ENCODE data around the gene OR2G3.
A peak's percentile ranks its signal among the peaks of the same experiment; 100 is the strongest.

OR2G3 gene

GRCh38 chr1:247605286-247605685 is at the start of gene OR2G3:
TSS of gene OR2G3 (plus strand) at chr1:247605586. CDS start at chr1:247605586, 0 bp downstream.
- DNase-seq: no peak

GRCh38 chr1:247557926-247558674 is 47.3 kb upstream of the OR2G3 start:
- no peak for DNase-seq

GRCh38 chr1:247561711-247562110 is 43.7 kb upstream of the OR2G3 start:
- no peak for DNase-seq

- no peak for DNase-seq
Observed at GRCh38 chr1:247562198-247562597, 43.2 kb upstream of the OR2G3 start.

GRCh38 chr1:247574236-247574635 is 31.1 kb upstream of the OR2G3 start:
- DNase-seq: no peak

- no peak for DNase-seq
Observed at GRCh38 chr1:247574664-247575063, 30.7 kb upstream of the OR2G3 start.

GRCh38 chr1:247576514-247576913 is 28.9 kb upstream of the OR2G3 start:
- peak; percentile 3 for DNase-seq

GRCh38 chr1:247578946-247579460 is 26.4 kb upstream of the OR2G3 start:
- no peak for DNase-seq

- DNase-seq: no peak
Observed at GRCh38 chr1:247588060-247588459, 17.3 kb upstream of the OR2G3 start, which contains the start of gene OR2G2. TSS of gene OR2G2 (plus strand) at chr1:247588360. CDS start at chr1:247588360, 0 bp downstream.

- no peak for DNase-seq
Observed at GRCh38 chr1:247613405-247613804, 8.0 kb downstream of the OR2G3 start.

GRCh38 chr1:247614625-247615024 is 9.2 kb downstream of the OR2G3 start:
- DNase-seq: no peak

GRCh38 chr1:247627951-247628350 is 22.6 kb downstream of the OR2G3 start:
- DNase-seq: no peak

GRCh38 chr1:247638011-247638410 is 32.6 kb downstream of the OR2G3 start:
- DNase-seq: no peak

GRCh38 chr1:247638781-247639180 is 33.4 kb downstream of the OR2G3 start:
- peak; percentile 14 for DNase-seq

GRCh38 chr1:247639381-247639981 is 34.1 kb downstream of the OR2G3 start:
- DNase-seq: peak; percentile 73

- no peak for DNase-seq
Observed at GRCh38 chr1:247642742-247643141, 37.4 kb downstream of the OR2G3 start.

- DNase-seq: no peak
Observed at GRCh38 chr1:247646867-247647266, 41.5 kb downstream of the OR2G3 start.

GRCh38 chr1:247647864-247648263 is 42.5 kb downstream of the OR2G3 start:
- peak; percentile 1 for DNase-seq

GRCh38 chr1:247653040-247653439 is 47.7 kb downstream of the OR2G3 start:
- no peak for DNase-seq
